ENCODE results near the gene DLEC1. TPM values are rescaled to one million over a fixed set of nuclear protein-coding genes. Genes with fewer than 3 reads are reported as not detected.

DLEC1 gene
- total RNA-seq, 2 donors from 2014 or later, result 0.14 to 0.35 TPM

DNA sequence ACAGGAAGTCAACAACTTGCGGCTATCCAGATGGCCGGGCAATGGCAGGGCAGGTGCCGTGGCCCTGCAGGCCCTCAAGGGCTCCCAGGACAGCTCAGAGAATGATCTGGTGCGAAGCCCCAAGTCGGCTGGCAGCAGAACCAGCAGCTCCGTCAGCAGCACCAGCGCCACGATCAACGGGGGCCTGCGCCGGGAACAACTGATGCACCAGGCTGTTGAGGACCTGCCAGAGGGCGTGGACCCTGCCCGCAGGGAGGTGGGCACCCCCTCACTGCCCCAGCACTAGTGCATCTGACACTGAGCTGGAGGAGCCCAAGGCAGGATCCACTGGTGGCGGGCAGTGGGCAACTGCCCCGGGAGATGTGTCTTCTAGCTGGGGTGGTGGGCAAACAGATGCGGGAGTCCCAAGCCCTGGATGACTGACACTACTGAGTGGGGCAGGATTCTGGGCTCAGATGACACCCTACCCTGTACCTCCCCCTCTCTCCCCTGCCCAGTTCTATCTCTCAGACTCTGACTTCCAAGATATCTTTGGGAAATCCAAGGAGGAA is 32.5 kb upstream of the DLEC1 start:
- DNase-seq (ENCODE audit: low spot score), result no peak
- TF ChIP-seq CTCF (IDR thresholded peaks at IDR 0.05), result no peak
- no peaks in the 10 kb centered on the region for H3K27me3 ChIP-seq (replicated peaks; ENCODE audit: insufficient read depth)
- H3K4me1 ChIP-seq (ENCODE audit: control insufficient read depth in 1 of 2, low read depth in 2 of 2), result peaks cover 0 to 28% of the 10 kb centered on the region in 2 donors
- H3K36me3 ChIP-seq, result peaks cover 51% of the 10 kb centered on the region
- H3K4me3 ChIP-seq, result no peak overlapping the region
- no peak overlapping the region for H3K27ac ChIP-seq
- no peak for ATAC-seq (ENCODE audit: insufficient number of reproducible peaks, low FRiP score, low read depth)
- no peaks in the 10 kb centered on the region for H3K9me3 ChIP-seq

DNA sequence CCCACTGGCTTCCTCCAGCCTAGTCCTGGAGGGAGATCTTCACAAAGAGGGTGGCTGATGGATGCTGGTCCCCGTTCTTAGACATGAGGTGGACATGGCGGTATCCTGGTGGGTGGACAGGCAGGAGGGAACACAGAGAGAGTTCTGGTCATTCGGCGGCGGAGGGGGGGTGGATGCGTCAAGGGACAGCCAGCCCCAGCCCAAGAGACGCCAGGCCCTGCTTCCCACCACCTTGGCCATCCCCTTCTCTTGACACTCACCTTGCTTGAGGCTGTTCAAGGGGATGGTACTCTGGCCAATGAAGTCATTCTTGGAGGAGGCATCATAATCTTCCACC is 31.3 kb upstream of the DLEC1 start:
- DNase-seq (ENCODE audit: low spot score) (no peak), ATAC-seq (ENCODE audit: insufficient number of reproducible peaks, low FRiP score, low read depth) (no peak)
- H3K4me3 ChIP-seq, result no peak overlapping the region
- no peaks in the 10 kb centered on the region for H3K9me3 ChIP-seq
- no peaks in the 10 kb centered on the region for H3K27me3 ChIP-seq (replicated peaks; ENCODE audit: insufficient read depth)
- peaks cover 53% of the 10 kb centered on the region for H3K36me3 ChIP-seq
- H3K4me1 ChIP-seq (ENCODE audit: control insufficient read depth in 1 of 2, low read depth in 2 of 2), result peaks cover 0 to 27% of the 10 kb centered on the region in 2 donors
- H3K27ac ChIP-seq, result no peak overlapping the region
- TF ChIP-seq CTCF (IDR thresholded peaks at IDR 0.05), result no peak

GRCh38 chr3:38008191-38008701 is 30.8 kb upstream of the DLEC1 start:
- H3K9me3 ChIP-seq, result no peaks in the 10 kb centered on the region
- ATAC-seq (ENCODE audit: insufficient number of reproducible peaks, low FRiP score, low read depth), result no peak
- TF ChIP-seq CTCF (IDR thresholded peaks at IDR 0.05), result no peak
- DNase-seq (ENCODE audit: low spot score), result no peak
- H3K4me1 ChIP-seq (ENCODE audit: control insufficient read depth in 1 of 2, low read depth in 2 of 2), result peaks cover 0 to 22% of the 10 kb centered on the region in 2 donors
- no peak overlapping the region for H3K4me3 ChIP-seq
- H3K27me3 ChIP-seq (replicated peaks; ENCODE audit: insufficient read depth), result no peaks in the 10 kb centered on the region
- no peak overlapping the region for H3K27ac ChIP-seq
- peaks cover 53% of the 10 kb centered on the region for H3K36me3 ChIP-seq

DNA sequence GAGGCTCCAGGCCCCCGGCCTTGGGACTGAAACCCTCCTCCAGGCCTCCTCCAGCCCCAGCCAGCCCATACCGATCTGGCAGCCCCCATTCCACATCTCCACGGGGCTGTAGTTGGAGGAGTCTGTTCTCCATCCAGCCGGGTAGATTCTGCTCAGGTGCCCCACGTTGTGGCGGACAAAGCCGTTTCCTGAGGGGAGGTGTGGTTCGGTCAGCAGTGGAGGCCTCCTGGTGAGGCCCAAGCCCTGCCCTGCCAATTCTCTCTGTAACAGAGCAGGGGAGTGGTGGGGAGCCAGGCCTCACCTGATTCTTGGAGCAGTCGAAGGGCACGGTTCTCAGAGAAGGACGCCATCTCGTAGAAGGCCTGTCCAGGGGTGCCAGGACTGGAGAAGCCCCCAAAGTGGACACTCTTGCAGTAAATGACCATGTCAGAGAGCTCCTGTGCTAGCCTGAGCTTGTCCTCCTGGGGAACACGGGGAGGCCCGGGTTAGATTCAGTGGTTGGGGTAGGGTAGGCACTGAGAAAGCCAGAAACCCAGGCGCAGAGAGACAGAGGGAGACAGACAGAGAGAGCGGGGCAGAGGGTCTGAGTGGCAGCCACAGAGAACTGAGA is 29.9 kb upstream of the DLEC1 start:
- no peak for ATAC-seq (ENCODE audit: insufficient number of reproducible peaks, low FRiP score, low read depth)
- H3K36me3 ChIP-seq, result peaks cover 53% of the 10 kb centered on the region
- DNase-seq (ENCODE audit: low spot score), result no peak
- no peaks in the 10 kb centered on the region for H3K27me3 ChIP-seq (replicated peaks; ENCODE audit: insufficient read depth)
- no peak overlapping the region for H3K4me3 ChIP-seq
- no peaks in the 10 kb centered on the region for H3K9me3 ChIP-seq
- H3K27ac ChIP-seq, result no peak overlapping the region
- peaks cover 0 to 13% of the 10 kb centered on the region in 2 donors for H3K4me1 ChIP-seq (ENCODE audit: control insufficient read depth in 1 of 2, low read depth in 2 of 2)
- no peak for TF ChIP-seq CTCF (IDR thresholded peaks at IDR 0.05)

DNA sequence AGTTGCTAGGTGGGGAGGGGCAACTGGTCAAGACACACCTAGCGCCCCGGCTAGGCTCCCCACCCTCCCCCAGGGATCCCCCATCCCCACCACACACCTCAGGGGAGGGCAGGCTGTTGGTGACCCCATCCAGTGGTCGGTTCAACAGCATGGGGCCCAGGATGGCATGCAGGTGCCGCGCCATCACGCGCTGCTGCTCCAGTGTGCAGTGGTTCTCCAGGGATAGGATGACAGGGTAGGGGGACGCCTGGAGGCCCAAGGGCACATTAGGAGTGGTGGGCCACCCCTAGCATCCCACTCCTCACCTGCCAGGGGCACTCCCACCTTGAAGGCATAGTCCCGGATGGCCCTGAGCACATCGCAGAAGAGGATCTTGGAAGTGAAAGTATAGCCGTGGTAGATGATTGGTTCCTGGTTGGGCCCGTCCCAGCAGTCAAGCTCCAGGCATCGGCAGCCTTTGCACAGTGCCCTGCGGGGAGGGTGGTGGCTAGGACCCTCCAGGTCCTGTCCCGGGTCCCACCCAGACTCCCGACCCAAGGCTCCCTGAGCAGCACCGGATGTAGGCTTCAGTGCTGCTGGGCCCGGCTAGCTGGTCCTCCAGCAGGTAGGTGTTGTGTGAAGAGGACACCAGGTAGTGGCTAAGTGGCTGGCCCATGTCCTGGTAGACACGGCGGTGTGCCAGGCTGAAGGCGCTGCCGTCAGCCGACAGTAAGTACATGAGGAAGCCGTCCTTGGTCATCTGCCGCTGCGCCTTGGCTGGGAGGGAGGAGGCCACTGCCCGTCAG is 29.0 kb upstream of the DLEC1 start:
- Histone ChIP-seq H3K4me3 (no peak overlapping the region), H3K4me1 (ENCODE audit: control insufficient read depth in 1 of 2, low read depth in 2 of 2) (peaks cover 0 to 4% of the 10 kb centered on the region in 2 donors), H3K9me3 (no peaks in the 10 kb centered on the region), H3K27me3 (replicated peaks; ENCODE audit: insufficient read depth) (no peaks in the 10 kb centered on the region), H3K27ac (no peak overlapping the region), H3K36me3 (peaks cover 53% of the 10 kb centered on the region)
- ATAC-seq (ENCODE audit: insufficient number of reproducible peaks, low FRiP score, low read depth) (no peak), DNase-seq (ENCODE audit: low spot score) (no peak)
- TF ChIP-seq CTCF (IDR thresholded peaks at IDR 0.05), result no peak

Data from thoracic aorta (tissue), 2 donors.